GM19452 (cell line): ENCODE measurements around the gene CNMD.

Source experiments
- ATAC-seq: cut with Tn5 transposase; IDR thresholded peaks from one replicate; pipeline ENCODE4 v1.9.1; 2021; ENCODE audit not compliant: unreplicated experiment

Gene CNMD

GRCh38 chr13:52739468-52740071 is at the start of gene CNMD:
CNMD (minus strand) TSS chr13:52739820; CDS start chr13:52739701, 119 bp downstream.
- ATAC-seq: no peak

- ATAC-seq: no peak
Observed at GRCh38 chr13:52788011-52788410, 48.4 kb upstream of the CNMD start.

- ATAC-seq: no peak
Observed at GRCh38 chr13:52787235-52787634, 47.6 kb upstream of the CNMD start.

- ATAC-seq: no peak
Observed at GRCh38 chr13:52786766-52787165, 47.1 kb upstream of the CNMD start.

DNA sequence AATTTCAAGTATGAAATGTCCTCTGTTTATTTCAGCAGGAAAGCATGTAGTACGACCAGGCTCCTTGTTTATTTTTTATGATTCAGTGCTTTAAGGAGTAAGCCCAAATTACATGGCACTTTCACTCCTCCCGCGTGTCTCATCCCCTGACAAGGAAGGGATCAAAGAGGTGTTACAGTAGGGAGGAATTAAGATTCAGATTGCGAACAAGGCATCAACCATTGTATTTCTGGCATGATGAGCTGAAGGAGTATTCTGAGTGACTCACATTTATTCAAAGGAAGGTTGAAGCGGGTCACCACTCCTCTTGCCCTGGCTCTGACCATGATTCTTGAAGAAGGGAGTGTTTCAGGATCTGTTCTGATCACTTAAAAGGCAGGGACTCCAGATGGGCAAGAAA is 46.1 kb upstream of the CNMD start:
- no peak for ATAC-seq

DNA sequence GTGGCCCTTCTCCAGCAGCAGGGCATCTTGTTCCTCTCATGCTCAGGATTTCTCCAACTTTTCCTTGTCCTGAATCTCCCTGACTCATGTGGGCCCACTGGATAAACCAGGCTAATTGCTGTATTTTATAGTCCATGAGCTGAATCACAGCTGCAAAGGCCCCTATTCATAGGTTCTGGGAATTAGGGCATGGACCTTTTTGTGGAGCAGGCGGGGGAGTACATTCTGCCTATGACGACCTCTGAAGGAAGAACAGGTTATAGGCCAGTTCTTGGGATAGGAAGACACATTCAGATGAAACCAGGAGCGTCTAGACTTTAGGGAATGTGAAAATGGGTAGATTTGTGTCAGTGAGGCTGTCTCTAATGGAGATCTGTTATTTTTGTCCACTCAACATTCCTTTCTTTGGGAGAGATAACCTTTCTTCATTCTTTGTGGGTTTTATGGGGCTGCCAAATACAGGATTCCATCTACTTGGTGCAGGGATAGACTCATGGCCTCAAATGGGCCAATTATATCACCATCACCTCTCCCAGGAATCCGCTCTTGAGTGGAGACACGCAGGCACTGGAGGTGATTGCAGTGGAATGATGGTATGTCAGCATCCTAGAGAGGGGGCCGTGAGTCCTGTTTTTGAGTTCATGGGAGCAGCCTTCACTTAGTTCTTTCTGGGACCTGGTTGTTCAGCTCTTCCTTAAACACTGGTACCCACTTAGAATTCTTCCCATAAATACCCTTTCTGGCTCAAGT is 45.1 kb upstream of the CNMD start:
- ATAC-seq: no peak

- no peak for ATAC-seq
Observed at GRCh38 chr13:52783943-52784342, 44.3 kb upstream of the CNMD start.

DNA sequence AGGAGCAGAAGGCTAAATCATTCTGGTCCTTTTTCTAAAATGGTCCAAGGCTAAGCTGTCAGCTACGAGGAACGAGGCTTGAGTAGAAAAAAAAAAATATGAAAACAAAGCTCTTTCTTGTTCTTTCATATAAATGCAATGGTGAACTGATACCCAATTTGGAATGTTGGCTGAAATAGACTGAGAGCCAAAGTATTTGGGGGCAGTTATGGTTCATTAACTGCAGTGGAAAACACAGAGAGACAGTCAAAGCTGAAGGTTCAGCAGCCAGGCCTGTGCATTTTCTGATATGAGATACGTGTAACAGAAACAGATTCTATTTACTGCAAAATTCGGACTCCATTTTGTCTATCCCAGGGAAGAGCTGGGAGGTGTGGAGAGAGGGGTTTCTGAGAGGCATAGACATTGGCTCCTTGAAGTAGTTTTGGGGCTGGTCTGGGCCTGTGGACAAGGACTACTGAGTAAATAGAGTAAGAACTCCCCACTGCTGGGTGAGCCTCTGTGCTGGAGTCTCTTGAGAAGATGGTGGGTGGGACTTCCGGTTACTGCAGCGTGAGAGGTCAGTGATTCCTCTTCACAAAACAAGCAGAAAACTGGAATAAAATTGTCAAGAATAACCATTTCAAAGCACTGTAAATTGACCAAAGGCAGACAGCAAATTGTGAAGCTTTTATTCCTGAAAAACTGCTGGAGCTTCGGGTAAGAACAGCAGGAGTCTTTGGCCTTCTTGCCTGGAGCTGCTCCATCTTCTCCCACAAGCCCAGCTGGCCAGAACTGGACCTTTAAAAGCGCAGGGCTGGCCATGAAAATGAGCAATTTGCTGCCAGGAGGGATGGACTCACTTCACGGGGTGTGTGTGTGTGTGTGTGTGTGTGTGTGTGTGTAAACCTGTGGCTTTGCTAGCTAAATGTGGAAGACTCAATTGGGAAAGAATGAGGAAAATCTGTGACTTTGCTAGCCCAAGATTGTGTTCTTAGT is 43.1 kb upstream of the CNMD start:
- no peak for ATAC-seq

- ATAC-seq: no peak
Observed at GRCh38 chr13:52780611-52781010, 41.0 kb upstream of the CNMD start.

DNA sequence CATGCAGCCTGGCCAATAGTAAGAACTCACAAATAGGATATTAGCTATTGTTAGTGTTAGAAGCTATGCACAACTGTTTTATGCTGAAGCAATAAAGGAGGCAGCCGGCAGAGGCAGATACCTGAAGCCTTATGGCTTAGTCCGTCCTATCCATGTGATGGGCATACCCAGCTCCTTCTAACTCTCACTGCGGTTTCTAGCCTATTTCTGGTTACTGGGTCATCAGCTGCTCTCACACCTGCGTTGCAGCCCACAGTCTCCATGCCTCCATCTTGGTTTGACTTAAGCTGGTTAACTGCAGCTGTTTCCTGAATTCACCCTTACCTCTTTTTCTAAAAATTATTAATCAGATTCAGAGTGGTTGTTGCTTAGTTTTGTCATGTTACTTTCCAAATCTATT is 40.5 kb upstream of the CNMD start:
- ATAC-seq: no peak

DNA sequence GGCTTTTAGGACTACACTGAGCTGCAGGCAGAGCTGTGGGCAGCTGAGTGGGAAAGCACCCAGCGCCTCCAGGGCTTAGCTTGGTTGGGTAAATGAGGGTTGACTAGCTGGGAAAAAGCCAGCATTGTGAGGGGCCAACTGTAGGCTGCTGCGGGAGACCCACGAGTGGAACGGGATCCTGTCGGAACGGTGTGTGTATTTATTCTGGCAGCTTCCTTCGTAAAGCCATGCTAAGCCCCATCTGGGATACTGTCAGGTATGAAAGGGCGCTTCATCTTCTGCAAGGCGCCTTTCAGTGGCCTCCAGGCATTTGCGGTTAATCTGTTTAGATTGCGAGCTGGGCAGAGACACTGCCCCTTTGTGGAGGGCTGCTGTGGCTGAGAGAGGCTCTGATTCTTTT is 39.5 kb upstream of the CNMD start:
- no peak for ATAC-seq

DNA sequence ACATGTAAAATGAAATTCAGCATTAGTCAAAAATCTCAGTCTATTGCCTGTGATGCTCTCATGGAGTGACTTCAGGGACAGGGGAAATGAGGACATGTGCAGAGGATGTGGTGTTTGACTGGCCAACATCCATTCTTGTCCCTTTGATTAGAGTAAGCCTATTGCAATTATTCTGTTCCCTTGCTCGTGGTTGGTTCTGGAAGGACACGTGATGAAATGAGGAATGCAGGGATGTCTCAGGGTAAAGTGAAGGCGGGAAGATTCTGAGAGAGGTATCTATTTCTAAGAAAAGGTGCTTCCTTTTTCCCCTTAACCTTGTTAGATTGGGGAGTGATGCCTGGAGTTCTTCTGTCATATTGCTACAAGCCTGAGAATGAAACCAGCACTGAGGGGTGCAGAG is 37.1 kb upstream of the CNMD start:
- no peak for ATAC-seq

- no peak for ATAC-seq
Observed at GRCh38 chr13:52775511-52775910, 35.9 kb upstream of the CNMD start.

DNA sequence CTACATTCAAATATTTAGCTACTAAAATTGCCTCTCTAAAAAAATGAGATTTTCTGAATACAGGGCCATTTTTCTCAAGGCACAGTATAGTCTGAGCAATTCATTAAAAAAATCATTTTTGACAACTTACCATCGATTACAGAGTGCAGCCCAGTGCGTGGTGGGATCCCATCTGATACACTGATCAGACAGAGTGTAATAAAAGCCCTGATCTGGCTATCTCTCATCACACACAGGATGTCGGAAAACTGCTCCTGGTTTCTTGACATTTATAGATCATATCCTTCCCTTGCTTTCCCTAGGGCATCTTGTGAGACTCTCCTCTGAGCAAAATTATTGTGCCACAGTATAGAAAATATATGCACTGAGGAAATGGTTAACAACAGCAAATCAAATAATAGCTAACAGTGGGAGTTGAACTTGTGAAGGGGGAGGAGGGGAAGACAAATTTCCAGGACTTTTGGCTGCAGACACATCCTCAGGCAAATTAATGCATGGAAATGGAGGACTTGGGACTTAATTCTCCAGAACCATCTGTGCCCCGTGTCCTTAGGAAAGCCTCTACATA is 28.4 kb upstream of the CNMD start:
- no peak for ATAC-seq

- ATAC-seq: no peak
Observed at GRCh38 chr13:52765611-52766390, 26.2 kb upstream of the CNMD start.

- no peak for ATAC-seq
Observed at GRCh38 chr13:52760077-52760476, 20.5 kb upstream of the CNMD start.

- no peak for ATAC-seq
Observed at GRCh38 chr13:52758114-52758513, 18.5 kb upstream of the CNMD start.

DNA sequence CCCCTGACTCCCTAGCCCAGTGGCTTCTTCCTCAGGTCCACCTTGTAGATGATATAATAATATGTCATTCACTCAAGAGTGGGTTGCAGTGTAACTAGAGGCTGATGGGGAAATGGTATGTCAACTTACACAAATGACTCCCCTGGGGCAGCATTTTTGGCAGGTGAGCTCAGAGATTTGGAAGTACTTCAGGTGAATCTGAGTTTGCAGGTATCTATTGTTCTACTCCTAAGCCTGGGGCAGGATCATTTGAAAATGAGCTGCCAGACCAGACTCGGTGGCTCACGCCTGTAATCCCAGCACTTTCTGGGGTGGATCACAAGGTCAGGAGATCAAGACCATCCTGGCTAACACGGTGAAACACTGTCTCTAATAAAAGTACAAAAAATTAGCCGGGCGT is 11.6 kb upstream of the CNMD start:
- no peak for ATAC-seq

DNA sequence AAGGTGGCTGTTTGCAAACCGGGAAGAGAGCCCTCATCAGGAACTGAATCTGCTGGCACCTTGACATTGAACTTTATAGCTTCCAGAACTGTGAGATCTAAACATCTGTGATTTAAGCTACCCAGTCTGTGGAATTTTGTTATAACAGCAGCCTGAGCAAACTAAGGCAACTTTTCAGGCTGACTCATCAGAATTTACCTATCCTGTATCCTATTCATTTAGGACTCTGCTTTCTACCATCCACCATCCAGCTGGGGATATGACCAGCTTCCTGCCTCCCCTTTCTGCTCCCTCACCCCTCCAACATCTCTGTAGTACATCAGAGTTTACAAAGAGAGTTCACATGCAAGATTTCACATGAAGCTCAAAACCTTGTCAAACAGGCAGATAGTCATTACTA is 11.1 kb upstream of the CNMD start:
- ATAC-seq: no peak

DNA sequence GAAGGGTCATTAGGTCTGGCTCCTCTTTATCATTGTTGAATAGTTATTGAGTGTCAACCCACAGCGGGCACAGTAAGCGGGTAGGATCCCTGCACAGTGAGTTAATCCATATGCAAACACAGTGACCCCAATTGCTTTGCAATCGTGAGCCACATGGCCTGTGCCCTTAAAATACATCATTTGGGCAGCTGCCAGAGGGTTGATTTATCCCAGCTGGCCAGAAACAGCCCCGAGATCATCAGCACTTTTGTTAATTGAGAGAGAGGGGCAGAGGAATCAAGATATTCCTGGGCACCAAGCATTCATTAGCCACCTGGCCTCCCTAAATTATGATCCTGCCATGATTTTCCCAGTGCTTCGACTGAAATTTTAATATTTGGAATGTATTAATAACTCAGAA is 9.8 kb upstream of the CNMD start:
- no peak for ATAC-seq

GRCh38 chr13:52746141-52746540 is 6.5 kb upstream of the CNMD start:
- no peak for ATAC-seq
